ENCODE data around the gene CDH20.
"Not testable (repeated sequence)": the region's sequence is repeated elsewhere in the genome, so short reads cannot be mapped to it uniquely, and the experiment has no call there.

Gene CDH20

GRCh38 chr18:61348230-61348629 lies 15.0 kb downstream of the CDH20 start:
- DNase-seq (ENCODE audit: low spot score) = no peak

- DNase-seq (ENCODE audit: low spot score) = no peak
Observed at GRCh38 chr18:61350578-61350977, 17.3 kb downstream of the CDH20 start.

- no peak for DNase-seq (ENCODE audit: low spot score)
Observed at GRCh38 chr18:61352059-61352458, 18.8 kb downstream of the CDH20 start.

GRCh38 chr18:61352611-61353010 lies 19.4 kb downstream of the CDH20 start:
- DNase-seq (ENCODE audit: low spot score) = no peak

GRCh38 chr18:61360404-61361383 lies 27.5 kb downstream of the CDH20 start:
- DNase-seq (ENCODE audit: low spot score) = no peak

- DNase-seq (ENCODE audit: low spot score) = no peak
Observed at GRCh38 chr18:61362511-61362910, 29.3 kb downstream of the CDH20 start.

- no peak for DNase-seq (ENCODE audit: low spot score)
Observed at GRCh38 chr18:61364953-61365352, 31.7 kb downstream of the CDH20 start.

GRCh38 chr18:61368001-61368400 lies 34.8 kb downstream of the CDH20 start:
- DNase-seq (ENCODE audit: low spot score) = no peak

GRCh38 chr18:61369671-61370070 lies 36.4 kb downstream of the CDH20 start:
- DNase-seq (ENCODE audit: low spot score) = not testable (repeated sequence)

GRCh38 chr18:61371111-61371510 lies 37.9 kb downstream of the CDH20 start:
- no peak for DNase-seq (ENCODE audit: low spot score)

GRCh38 chr18:61379827-61380226 lies 46.6 kb downstream of the CDH20 start:
- DNase-seq (ENCODE audit: low spot score) = no peak

- DNase-seq (ENCODE audit: low spot score) = no peak
Observed at GRCh38 chr18:61388010-61388409, 54.8 kb downstream of the CDH20 start.

- DNase-seq (ENCODE audit: low spot score) = no peak
Observed at GRCh38 chr18:61394983-61395382, 61.8 kb downstream of the CDH20 start.

- DNase-seq (ENCODE audit: low spot score) = no peak
Observed at GRCh38 chr18:61397222-61397621, 64.0 kb downstream of the CDH20 start.

GRCh38 chr18:61398961-61399705 lies 65.9 kb downstream of the CDH20 start:
- DNase-seq (ENCODE audit: low spot score) = no peak

- DNase-seq (ENCODE audit: low spot score) = no peak
Observed at GRCh38 chr18:61400016-61400635, 66.9 kb downstream of the CDH20 start.

GRCh38 chr18:61400716-61401115 lies 67.5 kb downstream of the CDH20 start:
- no peak for DNase-seq (ENCODE audit: low spot score)

- no peak for DNase-seq (ENCODE audit: low spot score)
Observed at GRCh38 chr18:61402726-61403125, 69.5 kb downstream of the CDH20 start.

- no peak for DNase-seq (ENCODE audit: low spot score)
Observed at GRCh38 chr18:61413396-61413795, 80.2 kb downstream of the CDH20 start.

GRCh38 chr18:61414086-61414485 lies 80.9 kb downstream of the CDH20 start:
- no peak for DNase-seq (ENCODE audit: low spot score)

GRCh38 chr18:61419763-61420162 lies 86.5 kb downstream of the CDH20 start:
- DNase-seq (ENCODE audit: low spot score) = no peak

- DNase-seq (ENCODE audit: low spot score) = peak; percentile 26
Observed at GRCh38 chr18:61420218-61420885, 87.1 kb downstream of the CDH20 start.
